HG02571 (cell line): Measurements from ENCODE around the gene DNAJA1.
"Not testable (repeated sequence)": the region's sequence is repeated elsewhere in the genome, so short reads cannot be mapped to it uniquely, and the experiment has no call there.

Source experiments
- ATAC-seq: cut with Tn5 transposase; IDR thresholded peaks from one replicate; pipeline ENCODE4 v1.9.1; 2021; ENCODE audit warnings: mild to moderate bottlenecking, moderate library complexity; ENCODE audit not compliant: unreplicated experiment

Gene DNAJA1

GRCh38 chr9:33080534-33080933 is 55.5 kb downstream of the DNAJA1 start:
- ATAC-seq, result no peak

GRCh38 chr9:33081128-33081851 is 56.2 kb downstream of the DNAJA1 start:
- no peak for ATAC-seq

DNA sequence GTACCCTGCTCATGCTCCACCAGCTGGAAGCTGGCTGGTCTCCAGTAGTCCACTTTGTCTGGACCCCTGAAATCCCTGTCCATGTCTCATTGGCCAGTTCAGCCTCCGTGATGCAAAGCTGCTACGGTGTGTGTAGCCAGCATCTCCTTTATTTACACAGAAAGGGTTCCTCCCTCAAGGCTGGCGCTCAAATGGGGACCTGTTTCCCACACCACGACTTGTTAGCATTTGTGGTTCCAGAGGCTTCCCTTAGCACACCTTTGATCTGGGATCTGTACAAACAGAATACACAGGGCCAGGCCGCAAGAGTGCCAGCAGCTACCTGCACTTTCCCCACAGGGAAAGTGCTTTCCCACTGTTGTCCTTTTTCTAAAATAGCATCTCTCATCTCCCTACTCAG is 57.1 kb downstream of the DNAJA1 start:
- no peak for ATAC-seq

DNA sequence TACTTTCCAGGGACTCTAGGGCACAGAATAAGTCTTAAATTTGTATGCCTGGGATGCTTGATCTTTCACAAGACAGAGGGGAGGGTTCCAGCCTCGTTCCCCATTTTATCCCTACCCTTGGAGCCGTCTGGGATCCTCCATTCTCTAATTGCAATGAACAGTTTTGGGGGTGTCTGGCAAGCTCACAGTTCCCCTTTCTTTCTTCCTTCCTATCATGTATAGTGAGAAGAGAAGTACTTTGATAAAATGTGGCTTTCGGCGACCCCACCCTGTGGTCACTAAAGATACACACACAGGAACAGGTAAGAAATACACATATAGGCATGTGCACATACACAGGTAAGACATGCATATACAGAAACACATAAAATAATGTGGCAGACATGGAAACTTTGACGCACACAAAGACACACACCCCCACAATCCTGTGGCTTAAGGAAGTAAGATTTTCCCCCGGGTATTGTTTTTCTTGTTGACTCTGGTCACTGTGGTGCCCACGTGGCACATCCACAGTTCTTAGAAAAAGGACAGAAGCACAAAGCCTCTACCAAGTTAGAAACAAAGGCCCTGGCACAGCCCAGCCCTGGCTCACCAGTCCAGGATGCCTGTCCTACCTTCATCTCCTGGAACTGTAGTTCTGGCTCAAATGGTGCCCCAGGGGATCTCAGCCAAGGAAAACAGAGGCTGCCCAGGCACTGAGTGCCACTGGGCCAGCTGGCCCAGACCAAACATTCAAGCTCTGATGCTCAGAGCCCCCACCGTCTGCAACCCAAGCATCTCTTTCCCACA is 57.7 kb downstream of the DNAJA1 start:
- ATAC-seq, result no peak

DNA sequence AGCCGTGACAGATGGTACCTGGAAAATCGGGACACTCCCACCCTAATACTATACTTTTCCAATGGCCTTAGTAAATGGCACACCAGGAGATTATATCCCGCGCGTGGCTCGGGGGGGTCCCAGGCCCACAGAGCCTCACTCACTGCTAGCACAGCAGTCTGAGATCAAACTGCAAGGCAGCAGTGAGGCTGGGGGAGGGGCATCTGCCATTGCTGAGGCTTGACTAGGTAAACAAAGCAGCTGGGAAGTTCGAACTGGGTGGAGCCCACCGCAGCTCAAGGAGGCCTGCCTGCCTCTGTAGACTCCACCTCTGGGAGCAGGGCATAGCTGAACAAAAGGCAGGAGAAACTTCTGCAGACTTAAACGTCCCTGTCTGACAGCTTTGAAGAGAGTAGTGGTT is 60.6 kb downstream of the DNAJA1 start:
- ATAC-seq, result not testable (repeated sequence)
